IMR-90 (cell line): Measurements from ENCODE around the gene ERC2. TPM values are rescaled to one million over a fixed set of nuclear protein-coding genes. Genes with fewer than 3 reads are reported as not detected.

Experiments
- ATAC-seq: fragments of 200-7000 bp; cut with Tn5 transposase; 2 replicates; pipeline ENCODE4 v1.9.1; 2020; ENCODE audit warnings: low read depth, mild to moderate bottlenecking, moderate library complexity
- BruUV-seq: library from RNA; stranded (reverse); fragments of 400-500 nt; replicated peaks from 2 replicates; lab custom pipeline; 2021; lab: Mats Ljungman, UMichigan
- CTCF ChIA-PET: fragments of 300-600 bp; formaldehyde crosslinking; extraction: SDS; loops from one replicate; lab custom pipeline; 2021; ENCODE audit warnings: antibody characterized with exemption; lab: Yijun Ruan, JAX
- POLR2A ChIA-PET: fragments of 300-600 bp; sonication (Branson Sonifier 250); formaldehyde crosslinking; loops from one replicate; lab custom pipeline; 2022; ENCODE audit warnings: antibody characterized with exemption; ENCODE audit not compliant: unreplicated experiment; lab: Charles Lee
- DNase-seq: peaks from one replicate; pipeline ENCODE4 v3.0.0; 2013
- H2AFZ ChIP-seq: replicated peaks from 2 replicates; pipeline ENCODE3; 2013; ENCODE audit warnings: low read length, mild to moderate bottlenecking; ENCODE audit not compliant: poor library complexity
- H2AK5ac ChIP-seq: 2 replicates; pipeline ENCODE4 v1.6.1; 2013; ENCODE audit warnings: low read depth, low read length, inconsistent platforms
- H2AK9ac ChIP-seq: replicated peaks from 2 replicates; pipeline ENCODE3; 2013; ENCODE audit warnings: mild to moderate bottlenecking, low read depth, low read length, moderate library complexity; ENCODE audit not compliant: poor library complexity
- H2BK120ac ChIP-seq: 2 replicates; pipeline ENCODE4 v1.6.1; 2013; ENCODE audit warnings: low read depth, low read length, inconsistent platforms
- H2BK15ac ChIP-seq: 3 replicates; pipeline ENCODE4 v1.6.1; 2013; ENCODE audit warnings: low read depth, low read length, inconsistent platforms
- H2BK20ac ChIP-seq: 2 replicates; pipeline ENCODE4 v1.6.1; 2013; ENCODE audit warnings: low read depth, mild to moderate bottlenecking, inconsistent platforms, low read length, moderate library complexity
- H2BK5ac ChIP-seq: 2 replicates; pipeline ENCODE4 v1.6.1; 2013; ENCODE audit warnings: mild to moderate bottlenecking, low read depth, low read length, inconsistent platforms; ENCODE audit not compliant: poor library complexity, severe bottlenecking
- H3K14ac ChIP-seq: replicated peaks from 2 replicates; pipeline ENCODE4 v1.6.1; 2013; ENCODE audit warnings: low read depth, low read length, inconsistent platforms
- H3K18ac ChIP-seq: 2 replicates; pipeline ENCODE4 v1.6.1; 2013; ENCODE audit warnings: low read depth, low read length, control low read depth
- H3K23ac ChIP-seq: 2 replicates; pipeline ENCODE4 v1.6.1; 2013; ENCODE audit warnings: low read depth, low read length, inconsistent platforms
- H3K27ac ChIP-seq: 2 replicates; pipeline ENCODE4 v1.5.1; 2013; ENCODE audit warnings: mild to moderate bottlenecking, control low read depth, low read length; ENCODE audit not compliant: insufficient read depth
- H3K27me3 ChIP-seq: 2 replicates; pipeline ENCODE4 v1.6.1; 2013; ENCODE audit warnings: low read length; ENCODE audit not compliant: control insufficient read depth, insufficient read depth
- H3K36me3 ChIP-seq: 2 replicates; pipeline ENCODE4 v1.6.1; 2013; ENCODE audit warnings: low read length, mixed read lengths; ENCODE audit not compliant: control insufficient read depth, insufficient read depth
- H3K4ac ChIP-seq: 2 replicates; pipeline ENCODE4 v1.6.1; 2013; ENCODE audit warnings: low read depth, low read length, inconsistent platforms
- H3K4me1 ChIP-seq: 2 replicates; pipeline ENCODE4 v1.6.1; 2013; ENCODE audit warnings: low read length, mixed read lengths; ENCODE audit not compliant: control insufficient read depth, insufficient read depth
- H3K4me2 ChIP-seq: 2 replicates; pipeline ENCODE4 v1.6.1; 2013; ENCODE audit warnings: low read depth, mild to moderate bottlenecking, control low read depth, low read length, moderate library complexity
- H3K4me3 ChIP-seq: 2 replicates; pipeline ENCODE4 v1.5.1; 2013; ENCODE audit warnings: low read depth, mild to moderate bottlenecking, control low read depth, low read length, moderate library complexity; ENCODE audit not compliant: insufficient read depth
- H3K56ac ChIP-seq: 2 replicates; pipeline ENCODE4 v1.6.1; 2013; ENCODE audit warnings: low read length, inconsistent platforms; ENCODE audit not compliant: insufficient read depth; ENCODE audit errors: extremely low read depth
- H3K79me1 ChIP-seq, 2 experiments: 2 replicates each; pipeline ENCODE4 v1.6.1; 2013; ENCODE audit warnings: low read length in 2 of 2, inconsistent platforms in 1 of 2, low read depth in 1 of 2
- H3K9ac ChIP-seq: 2 replicates; pipeline ENCODE4 v1.6.1; 2013; ENCODE audit warnings: low read depth, low read length, control low read depth
- H3K9me1 ChIP-seq: 2 replicates; pipeline ENCODE4 v1.6.1; 2013; ENCODE audit warnings: low read length, inconsistent platforms; ENCODE audit not compliant: insufficient read depth
- H3K9me3 ChIP-seq: 2 replicates; pipeline ENCODE4 v1.6.1; 2013; ENCODE audit warnings: low read length; ENCODE audit not compliant: control insufficient read depth, insufficient read depth
- H4K20me1 ChIP-seq: 2 replicates; pipeline ENCODE4 v1.6.1; 2013; ENCODE audit warnings: low read length, inconsistent platforms; ENCODE audit not compliant: insufficient read depth
- H4K5ac ChIP-seq: 2 replicates; pipeline ENCODE4 v1.6.1; 2013; ENCODE audit warnings: mild to moderate bottlenecking, low read depth, low read length, control low read depth
- H4K8ac ChIP-seq, 2 experiments: 2 replicates each; pipeline ENCODE4 v1.6.1; 2013; ENCODE audit warnings: low read depth in 2 of 2, low read length in 2 of 2, control low read depth in 1 of 2, inconsistent platforms in 1 of 2
- H4K91ac ChIP-seq: 2 replicates; pipeline ENCODE4 v1.6.1; 2013; ENCODE audit warnings: low read depth, low read length, inconsistent platforms; ENCODE audit not compliant: insufficient read depth
- BHLHE40 ChIP-seq: fragments of 150-350 bp; IDR thresholded peaks from 2 replicates; pipeline ENCODE4 v1.6.1; 2016; ENCODE audit warnings: mild to moderate bottlenecking, low read depth, low read length
- CHD1 ChIP-seq: IDR thresholded peaks from 2 replicates; pipeline ENCODE4 v1.6.1; 2012; ENCODE audit warnings: low read depth, low read length, improper control_type of control experiment
- FOS ChIP-seq: fragments of 150-350 bp; IDR thresholded peaks from 2 replicates; pipeline ENCODE4 v1.6.1; 2016; ENCODE audit warnings: low read depth, low read length
- MAFK ChIP-seq: IDR thresholded peaks from 2 replicates; pipeline ENCODE4 v1.6.1; 2012; ENCODE audit warnings: low read depth, low read length, improper control_type of control experiment
- MAZ ChIP-seq: IDR thresholded peaks from 2 replicates; pipeline ENCODE4 v1.6.1; 2012; ENCODE audit warnings: low read depth, mild to moderate bottlenecking, low read length, improper control_type of control experiment, moderate library complexity, borderline replicate concordance
- NFE2L2 ChIP-seq: fragments of 150-350 bp; IDR thresholded peaks from 2 replicates; pipeline ENCODE4 v1.6.1; 2016; ENCODE audit warnings: low read depth, mild to moderate bottlenecking, low read length
- POLR2A ChIP-seq: IDR thresholded peaks from 2 replicates; pipeline ENCODE4 v1.6.1; 2012; ENCODE audit warnings: mild to moderate bottlenecking, low read depth, low read length
- RAD21 ChIP-seq: IDR thresholded peaks from 2 replicates; pipeline ENCODE4 v1.6.1; 2012; ENCODE audit warnings: low read length, improper control_type of control experiment
- RCOR1 ChIP-seq: IDR thresholded peaks from 2 replicates; pipeline ENCODE4 v1.6.1; 2012; ENCODE audit warnings: mild to moderate bottlenecking, low read length, improper control_type of control experiment; ENCODE audit not compliant: insufficient replicate concordance
- RFX5 ChIP-seq: IDR thresholded peaks from 2 replicates; pipeline ENCODE4 v1.8.0; 2012; ENCODE audit warnings: low read depth, mild to moderate bottlenecking, low read length, moderate library complexity
- SMC3 ChIP-seq: fragments of 150-350 bp; IDR thresholded peaks from 2 replicates; pipeline ENCODE4 v1.6.1; 2016; ENCODE audit warnings: low read depth, mild to moderate bottlenecking, antibody characterized with exemption, low read length, moderate library complexity
- WGBS, 2 experiments: methylation state at CpG; one replicate each; pipeline versions ENCODE4 v1.1.5 to v1.1.7; 2013; ENCODE audit warnings: missing lambda C conversion rate in 2 of 2; ENCODE audit not compliant: insufficient read length in 1 of 2; ENCODE audit errors: extremely low coverage in 2 of 2; 5-methylcytosine and 5-hydroxymethylcytosine counted together
- dilution Hi-C: fragments of 300-500 bp; cut with HindIII; formaldehyde crosslinking; loops from one replicate; pipeline ENCODE4 v1.14.3; 2018; ENCODE audit warnings: low sequenced_read_pairs; ENCODE audit not compliant: unreplicated experiment
- in situ Hi-C: fragments of 300-500 bp; cut with MboI; formaldehyde crosslinking; loops from 3 replicates; pipeline ENCODE4 v1.14.3; 2019; ENCODE audit warnings: low sequenced_read_pairs, inconsistent platforms, mixed read lengths
- intact Hi-C: fragments of 100-400 bp; cut with micrococcal nuclease; formaldehyde crosslinking; loops from 2 replicates; pipeline ENCODE4 v1.10.0; 2022
- polyA plus RNA-seq, 3 experiments: library from polyadenylated mRNA; depleted of rRNA; stranded (reverse); fragments of >200 nt; gene quantifications; 2 replicates each; pipeline ENCODE4 v1.2.3, GENCODE V29; 2012; ENCODE audit warnings: low replicate concordance in 1 of 3
- total RNA-seq: library from RNA; depleted of rRNA; stranded (reverse); fragments of >200 nt; gene quantifications from 2 replicates; pipeline ENCODE4 v1.2.3, GENCODE V29; 2012
- TF ChIP-seq, protein P1 (sequence below): conservative IDR thresholded peaks from 2 replicates; pipeline ENCODE4 v1.5.1; 2012; ENCODE audit warnings: mild to moderate bottlenecking, low read depth, low read length, improper control_type of control experiment

The ERC2 gene
- total and polyA plus RNA-seq, 2 of the 4 experiments (the other 2 are of a cell fraction), result 0.17 to 0.18 TPM

DNA sequence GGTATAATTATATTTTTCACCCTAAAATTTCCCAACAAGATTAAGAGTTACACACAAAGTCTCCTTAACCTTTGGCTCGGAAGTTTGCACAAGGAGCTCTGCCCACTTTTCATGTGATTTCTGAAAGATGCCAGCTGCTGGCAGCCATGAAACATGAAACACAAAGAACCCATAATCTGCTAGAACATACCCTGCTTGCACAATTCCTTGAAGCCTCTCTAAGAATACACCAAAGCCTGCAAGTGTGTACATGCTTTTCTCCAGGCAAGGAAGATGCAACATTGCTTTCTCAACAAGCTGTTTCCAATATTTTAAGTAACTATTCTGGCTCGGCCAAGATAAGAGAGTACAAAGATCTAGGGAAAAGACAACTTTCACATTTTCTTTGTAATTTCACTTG lies 799.1 kb downstream of the ERC2 start:
- Histone ChIP-seq H4K5ac (no peak overlapping the region), H4K20me1 (no peaks in the 10 kb centered on the region), H3K4me1 (no peaks in the 10 kb centered on the region), H3K4me2 (no peak overlapping the region), H3K23ac (no peak overlapping the region), H4K8ac (no peak overlapping the region), H2BK5ac (no peak overlapping the region), H4K91ac (no peak overlapping the region), H3K27ac (no peak overlapping the region), H3K9me3 (no peaks in the 10 kb centered on the region), H3K56ac (no peak overlapping the region), H3K9ac (no peak overlapping the region), H3K9me1 (no peaks in the 10 kb centered on the region), H3K36me3 (no peaks in the 10 kb centered on the region), H2AK9ac (no peak overlapping the region), H3K14ac (no peak overlapping the region), H2AFZ (no peak overlapping the region), H2BK120ac (no peak overlapping the region), H2AK5ac (no peak overlapping the region), H3K18ac (no peak overlapping the region), H3K27me3 (no peaks in the 10 kb centered on the region), H2BK15ac (no peak overlapping the region), H3K4ac (no peak overlapping the region), H3K4me3 (no peak overlapping the region), H3K79me1 (no peaks in the 10 kb centered on the region), H2BK20ac (no peak overlapping the region)
- TF ChIP-seq, protein P1, sequence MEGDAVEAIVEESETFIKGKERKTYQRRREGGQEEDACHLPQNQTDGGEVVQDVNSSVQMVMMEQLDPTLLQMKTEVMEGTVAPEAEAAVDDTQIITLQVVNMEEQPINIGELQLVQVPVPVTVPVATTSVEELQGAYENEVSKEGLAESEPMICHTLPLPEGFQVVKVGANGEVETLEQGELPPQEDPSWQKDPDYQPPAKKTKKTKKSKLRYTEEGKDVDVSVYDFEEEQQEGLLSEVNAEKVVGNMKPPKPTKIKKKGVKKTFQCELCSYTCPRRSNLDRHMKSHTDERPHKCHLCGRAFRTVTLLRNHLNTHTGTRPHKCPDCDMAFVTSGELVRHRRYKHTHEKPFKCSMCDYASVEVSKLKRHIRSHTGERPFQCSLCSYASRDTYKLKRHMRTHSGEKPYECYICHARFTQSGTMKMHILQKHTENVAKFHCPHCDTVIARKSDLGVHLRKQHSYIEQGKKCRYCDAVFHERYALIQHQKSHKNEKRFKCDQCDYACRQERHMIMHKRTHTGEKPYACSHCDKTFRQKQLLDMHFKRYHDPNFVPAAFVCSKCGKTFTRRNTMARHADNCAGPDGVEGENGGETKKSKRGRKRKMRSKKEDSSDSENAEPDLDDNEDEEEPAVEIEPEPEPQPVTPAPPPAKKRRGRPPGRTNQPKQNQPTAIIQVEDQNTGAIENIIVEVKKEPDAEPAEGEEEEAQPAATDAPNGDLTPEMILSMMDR, result no peak
- TF ChIP-seq RFX5 (no peak), RCOR1 (no peak), RAD21 (no peak), FOS (no peak), NFE2L2 (no peak), CHD1 (no peak), SMC3 (no peak), BHLHE40 (no peak), MAFK (no peak), POLR2A (no peak), MAZ (no peak)
- DNase-seq (no peak), ATAC-seq (no peak)
- dilution Hi-C loops, result no loop called here
- CTCF ChIA-PET, result no interaction called here
- no TSS peak for BruUV-seq
- intact Hi-C loops, result no loop called here
- WGBS, 2 experiments, result 100% methylated on average over 1 of the region's 2 CpGs; no CpG with 5 or more reads in 1 of the 2 experiments
- in situ Hi-C loops, result no loop called here
- POLR2A ChIA-PET, result no interaction called here
